ENCODE results near the gene NSMF. TPM values are rescaled to one million over a fixed set of nuclear protein-coding genes. Genes with fewer than 3 reads are reported as not detected.

NSMF gene
- total RNA-seq, 1 donor from 2014 or later = 11.5 TPM

DNA sequence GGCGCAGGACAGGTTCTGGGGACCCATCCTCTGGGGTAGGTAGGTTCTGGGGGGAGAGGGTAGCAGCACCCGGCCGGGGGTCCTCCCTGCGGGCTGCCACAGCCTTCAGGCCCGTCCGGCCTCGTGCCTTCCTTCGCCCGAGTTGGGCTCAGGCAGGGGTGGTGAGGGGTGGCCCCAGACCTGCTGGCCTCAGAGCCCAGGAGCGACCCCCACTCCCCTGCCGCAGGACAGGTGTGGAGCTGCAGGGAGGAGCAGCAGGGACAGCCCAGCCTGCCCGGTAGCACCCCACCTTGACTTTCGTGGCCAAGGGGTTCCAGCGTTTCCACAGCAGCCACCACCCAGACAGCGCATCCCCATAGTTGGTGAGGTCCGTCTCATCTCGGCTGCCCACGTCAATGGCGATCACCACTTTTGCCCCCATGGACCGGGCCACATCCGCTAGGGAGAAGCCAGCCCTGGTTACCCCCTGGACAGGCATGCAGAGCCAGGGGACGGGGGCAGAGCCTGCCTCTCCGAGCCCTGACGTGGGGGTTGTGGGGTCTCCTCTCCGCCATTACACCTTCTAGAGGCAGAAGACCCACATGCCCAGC, 3.4 kb upstream of the NSMF start:
- no peak for ATAC-seq
- no peak for DNase-seq (ENCODE audit: missing footprints)
- intact Hi-C loops (cut with DNase I) = no loop called here

DNA sequence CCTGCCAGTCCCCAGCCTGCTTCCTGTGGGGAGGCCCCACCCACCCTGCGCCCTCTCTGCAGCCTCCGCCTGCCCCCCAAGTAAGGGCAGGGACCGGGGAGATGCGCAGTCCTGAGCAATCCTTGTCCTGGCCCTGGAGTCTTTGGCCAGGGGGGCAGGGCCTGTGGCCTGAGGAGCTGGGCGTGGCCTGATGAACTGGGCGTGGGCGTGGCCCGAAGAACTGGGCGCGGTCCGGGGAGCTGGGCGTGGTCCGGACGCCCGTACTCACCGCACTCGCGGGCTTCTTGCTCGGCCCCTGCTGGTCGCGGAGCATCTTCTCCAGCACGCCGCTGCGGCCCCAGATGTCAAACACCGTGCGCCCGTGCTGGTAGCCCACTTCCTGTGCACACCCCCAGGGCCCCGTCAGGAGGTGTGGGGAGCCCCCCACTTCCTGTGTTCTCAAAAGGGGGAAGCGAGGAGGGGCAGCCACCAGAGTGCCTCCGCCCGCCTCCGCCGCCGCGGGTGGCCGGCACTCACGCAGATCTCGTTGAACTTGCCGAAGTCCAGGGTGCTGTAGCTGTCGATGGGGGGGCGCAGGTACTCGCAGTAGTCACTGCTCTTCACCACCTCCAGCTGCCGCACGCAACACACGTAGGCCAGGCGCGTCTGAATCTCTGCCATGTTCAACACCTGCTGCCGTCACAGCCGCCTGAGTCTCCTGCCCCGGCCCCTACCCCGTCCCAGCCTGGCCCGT, 2.7 kb upstream of the NSMF start:
- intact Hi-C loops (cut with DNase I) = no loop called here
- peak; percentile 83 for DNase-seq (ENCODE audit: missing footprints)
- ATAC-seq = no peak

DNA sequence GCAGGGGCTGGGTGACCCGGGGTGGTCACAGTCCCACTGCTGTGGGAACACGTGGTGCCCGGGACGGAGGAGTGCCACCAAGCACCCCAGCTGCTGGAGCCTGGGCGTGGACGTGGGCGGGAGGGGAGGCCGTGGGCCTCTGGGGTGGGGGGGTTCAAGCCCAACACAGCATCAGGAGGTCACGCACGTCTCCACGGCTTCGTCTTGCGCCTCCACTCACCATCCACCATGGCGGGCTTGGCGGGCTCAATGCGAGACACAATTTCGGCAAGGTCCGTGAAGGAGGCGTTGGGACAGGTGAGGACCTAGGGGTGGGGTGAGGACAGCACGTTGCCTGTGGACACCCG, 2.2 kb upstream of the NSMF start:
- ATAC-seq (no peak), DNase-seq (ENCODE audit: missing footprints) (peak; percentile 28)
- intact Hi-C loops (cut with DNase I) = no loop called here

DNA sequence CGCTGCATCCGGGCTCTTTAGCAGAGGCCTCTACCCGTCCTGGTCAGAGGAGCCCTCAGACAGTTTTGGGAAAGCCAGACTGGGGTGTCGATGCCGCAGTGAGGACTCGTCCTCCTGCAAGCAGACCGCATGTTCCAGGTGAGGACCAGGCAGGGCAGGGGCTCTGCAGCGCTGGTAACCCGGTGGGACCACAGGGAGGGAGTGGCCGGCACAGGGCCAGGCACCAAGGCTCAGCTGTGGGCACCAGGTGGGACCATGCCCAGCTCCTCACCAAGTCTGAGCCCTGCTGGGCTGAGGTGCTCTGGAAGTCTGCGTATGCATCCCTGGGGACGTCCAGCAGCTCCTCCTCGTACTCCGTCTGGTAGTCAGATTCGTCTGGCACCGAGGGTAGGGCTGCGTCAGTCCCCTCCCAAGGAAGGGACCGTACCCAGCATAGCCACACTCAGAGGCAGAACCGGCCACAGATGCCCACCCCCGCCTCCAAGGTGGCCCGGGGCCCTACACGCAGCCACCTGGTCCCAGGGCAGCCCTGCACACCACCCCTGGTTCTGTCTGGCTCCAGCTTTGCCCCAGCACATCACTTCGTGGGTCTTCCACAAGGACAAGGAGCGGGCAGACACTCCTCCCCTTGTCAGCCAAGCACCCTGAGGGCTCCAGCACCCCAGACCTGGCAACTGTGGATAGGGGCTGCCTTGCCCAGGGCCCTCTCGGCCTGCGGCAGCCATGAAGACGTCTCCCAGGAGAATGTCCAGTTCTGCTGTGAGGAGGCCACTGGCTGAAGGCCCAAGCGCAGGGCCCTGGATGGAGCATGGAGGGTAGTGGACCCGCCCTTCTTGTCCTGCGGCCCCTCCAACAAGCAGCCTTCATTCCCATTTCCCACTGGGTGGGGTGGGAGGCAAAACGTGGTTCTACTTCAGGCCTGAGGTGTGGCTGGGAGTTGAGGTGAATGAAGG, 1.5 kb upstream of the NSMF start:
- DNase-seq (ENCODE audit: missing footprints) (peak; percentile 59), ATAC-seq (no peak)
- intact Hi-C loops (cut with DNase I) = no loop called here

DNA sequence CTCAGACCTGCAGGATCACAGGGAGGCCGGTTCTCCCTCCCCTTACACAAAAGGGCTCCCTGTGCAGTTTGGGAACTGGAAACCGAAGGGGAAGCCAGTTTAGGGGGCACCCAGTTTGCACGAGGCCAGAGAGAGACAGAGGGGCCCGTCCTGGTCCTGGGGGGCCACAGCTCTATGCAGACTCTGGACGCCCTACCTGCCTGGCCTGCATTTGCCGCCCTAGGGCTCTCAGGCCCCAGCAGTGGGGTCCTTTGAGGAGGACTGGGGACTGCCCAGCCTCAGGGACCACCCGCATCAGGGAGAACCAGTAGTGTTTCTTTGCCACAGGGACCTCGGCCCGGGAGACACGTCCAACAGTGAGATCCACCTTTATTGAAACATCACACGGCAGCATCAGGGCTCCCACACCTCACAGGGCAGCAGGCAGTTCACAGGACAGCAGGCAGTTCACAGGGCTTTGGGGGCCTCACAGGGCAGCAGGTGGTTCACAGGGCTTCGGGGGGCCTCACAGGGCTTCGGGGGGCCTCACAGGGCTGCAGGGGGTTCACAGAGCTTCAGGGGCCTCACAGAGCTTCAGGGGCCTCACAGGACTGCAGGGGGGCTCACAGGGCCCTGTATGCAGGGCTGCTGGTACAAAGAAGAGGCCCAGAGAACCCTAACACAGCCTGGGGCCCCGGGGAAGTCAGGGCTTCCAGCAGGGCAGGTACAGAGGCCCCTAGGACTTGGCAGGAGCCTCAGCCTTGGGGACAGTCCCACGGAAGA, 648 bp upstream of the NSMF start:
- DNase-seq (ENCODE audit: missing footprints) (peak; percentile 52), ATAC-seq (no peak)
- intact Hi-C loops (cut with DNase I) = no loop called here

DNA sequence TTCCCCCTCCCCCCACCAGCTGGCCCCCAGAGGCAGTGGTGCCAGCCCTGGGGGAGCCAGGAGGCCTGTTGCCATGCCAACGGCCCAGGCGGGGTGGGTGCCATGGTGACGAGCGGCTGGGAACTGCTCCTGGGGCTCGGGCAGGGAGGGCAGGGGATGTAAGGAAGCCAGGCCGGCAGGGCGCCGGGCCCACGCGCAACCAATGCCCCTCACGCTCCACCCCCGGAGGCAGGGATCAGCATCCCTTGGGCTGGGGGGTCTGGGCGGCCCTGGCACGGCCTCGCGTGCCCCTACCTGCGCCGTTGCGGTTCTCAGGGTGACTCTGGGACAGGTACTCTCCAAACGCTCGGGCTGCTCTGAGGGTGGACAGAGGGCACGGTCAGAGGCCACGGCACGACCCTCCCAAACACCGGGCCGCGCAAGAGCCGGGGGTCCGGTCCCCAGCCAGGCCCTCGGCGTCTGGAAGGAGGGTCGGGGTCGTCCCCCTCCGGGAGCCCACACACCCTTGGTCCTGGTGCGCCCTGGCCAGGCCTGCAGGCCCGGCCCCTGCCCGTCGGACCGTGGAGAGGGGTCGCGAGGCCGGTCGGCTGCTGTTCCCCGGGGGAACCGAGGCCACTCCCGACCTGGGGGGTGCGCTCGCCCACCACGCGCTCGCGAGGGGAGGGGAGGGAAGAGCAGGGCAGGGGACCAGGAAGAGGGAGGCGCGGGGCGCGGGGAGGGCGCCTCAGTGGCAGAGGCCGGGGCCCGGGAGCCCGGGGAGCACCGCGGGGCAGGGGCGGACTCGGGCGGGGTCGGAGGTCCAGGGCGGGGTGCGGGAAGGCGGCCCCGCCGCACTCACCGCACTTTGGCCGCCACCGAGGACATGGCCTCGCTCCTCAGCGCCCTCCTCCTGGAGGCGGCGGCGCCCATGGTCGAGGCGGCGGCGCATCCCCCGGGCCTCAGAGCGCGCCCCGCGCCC, 661 bp downstream of the NSMF start:
- ATAC-seq (no peak), DNase-seq (ENCODE audit: missing footprints) (peak; percentile 68)
- intact Hi-C loops (cut with DNase I) = no loop called here

DNA sequence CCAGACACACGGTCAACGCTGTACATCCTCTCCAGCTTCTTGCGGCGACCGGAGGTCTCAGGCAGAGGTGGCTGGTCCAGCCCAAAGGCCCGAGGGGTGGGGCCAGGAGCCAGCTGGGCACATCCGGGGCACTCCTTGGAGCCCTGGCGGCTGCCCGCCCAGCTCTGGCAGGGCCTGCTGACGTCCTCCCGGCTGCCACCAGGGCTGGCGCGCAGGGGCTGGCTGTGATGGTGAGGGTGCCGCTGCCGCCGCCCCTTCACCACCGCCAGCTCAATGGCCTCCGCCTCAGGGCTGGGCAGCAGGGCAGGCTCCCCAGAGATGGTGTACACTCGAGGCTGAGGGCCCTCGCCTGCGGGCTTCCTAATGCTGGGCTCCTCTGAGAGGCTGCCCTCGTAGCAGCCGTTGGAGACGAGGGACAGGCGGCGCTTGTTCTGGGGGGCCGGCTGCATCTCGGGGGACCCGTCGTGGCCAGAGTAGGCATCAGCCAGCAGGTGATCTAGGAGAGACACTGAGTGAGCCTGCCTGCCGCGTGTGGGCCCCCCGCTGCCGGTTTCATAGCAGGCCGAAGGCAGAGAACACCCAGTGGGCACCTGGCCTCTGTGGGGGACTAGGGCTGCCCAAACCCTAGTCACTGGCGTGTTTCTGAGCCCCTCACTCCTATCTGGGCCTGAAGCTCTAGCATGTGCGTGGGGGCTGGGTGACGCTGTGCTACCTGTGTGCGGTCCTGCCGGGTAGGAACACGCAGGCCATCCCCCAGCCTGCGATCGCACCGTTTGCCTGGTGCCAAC, 1.5 kb downstream of the NSMF start:
- intact Hi-C loops (cut with DNase I) = no loop called here
- no peak for ATAC-seq
- DNase-seq (ENCODE audit: missing footprints) = peak; percentile 68

DNA sequence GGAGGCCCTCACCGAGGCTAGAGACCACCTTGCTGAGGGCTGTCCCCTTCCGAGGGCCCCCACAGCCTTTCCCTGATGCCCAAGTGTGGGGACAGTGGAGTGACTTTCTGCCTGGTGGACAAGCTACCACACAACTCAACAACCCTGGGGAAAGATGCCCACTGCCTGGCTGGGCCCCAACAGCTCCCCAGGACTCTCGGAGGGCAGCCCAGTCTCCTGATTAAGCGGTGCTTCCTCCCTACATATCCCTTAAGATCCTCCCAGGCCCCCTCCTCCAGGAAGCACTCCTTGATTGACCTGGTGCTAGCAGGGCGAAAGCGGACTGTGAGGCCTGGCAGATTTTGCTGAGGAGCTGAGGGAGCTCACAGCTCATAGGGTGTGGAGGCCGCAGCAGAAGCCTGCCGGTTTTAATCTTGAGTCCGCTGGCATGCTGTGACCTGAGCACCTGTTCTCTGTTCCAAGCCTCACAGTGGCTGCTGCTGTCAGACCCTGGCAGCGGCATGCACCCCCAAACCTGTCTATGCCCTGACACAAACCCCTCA, 2.2 kb downstream of the NSMF start:
- ATAC-seq = no peak
- intact Hi-C loops (cut with DNase I) = no loop called here
- DNase-seq (ENCODE audit: missing footprints) = peak; percentile 40

DNA sequence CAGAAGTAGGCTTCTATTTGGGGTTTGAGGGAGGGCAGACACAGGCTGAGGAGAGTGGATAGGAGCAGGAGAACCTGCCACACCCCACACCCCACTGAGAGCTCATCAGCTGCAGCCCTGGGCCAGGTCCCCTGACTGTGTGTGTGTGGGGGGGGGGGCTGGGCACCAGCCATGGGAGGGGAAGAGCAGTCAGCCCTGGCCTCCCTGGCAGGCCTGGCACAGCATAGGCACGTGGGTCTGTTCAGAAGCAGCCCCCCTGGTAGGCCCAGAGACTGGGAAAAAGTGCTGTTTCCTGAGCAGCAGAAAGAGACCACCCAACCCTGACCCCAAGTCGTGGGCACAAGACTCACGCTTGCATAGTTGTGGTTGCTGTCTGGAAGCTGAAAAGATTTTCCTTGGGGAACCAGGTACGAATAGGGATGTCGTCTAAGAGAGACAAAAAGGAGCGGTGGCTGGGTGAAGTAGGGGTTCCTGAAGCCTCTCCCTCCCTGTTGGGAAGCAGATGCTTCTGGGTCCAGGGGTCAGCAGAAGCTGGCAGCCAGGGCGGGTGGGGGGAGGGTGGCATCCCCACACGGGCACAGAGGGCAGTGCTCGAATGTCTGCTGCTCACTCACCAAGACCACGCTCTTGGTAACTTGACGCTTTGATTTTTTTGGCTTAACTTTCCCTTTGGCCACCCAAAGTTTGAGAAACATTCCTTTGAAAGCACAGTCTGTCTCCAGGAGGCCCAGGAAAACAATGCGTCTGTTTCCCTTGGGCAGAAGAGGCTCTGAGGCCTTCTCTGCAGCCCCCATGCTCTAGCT, 2.9 kb downstream of the NSMF start:
- intact Hi-C loops (cut with DNase I) = no loop called here
- no peak for ATAC-seq
- no peak for DNase-seq (ENCODE audit: missing footprints)

DNA sequence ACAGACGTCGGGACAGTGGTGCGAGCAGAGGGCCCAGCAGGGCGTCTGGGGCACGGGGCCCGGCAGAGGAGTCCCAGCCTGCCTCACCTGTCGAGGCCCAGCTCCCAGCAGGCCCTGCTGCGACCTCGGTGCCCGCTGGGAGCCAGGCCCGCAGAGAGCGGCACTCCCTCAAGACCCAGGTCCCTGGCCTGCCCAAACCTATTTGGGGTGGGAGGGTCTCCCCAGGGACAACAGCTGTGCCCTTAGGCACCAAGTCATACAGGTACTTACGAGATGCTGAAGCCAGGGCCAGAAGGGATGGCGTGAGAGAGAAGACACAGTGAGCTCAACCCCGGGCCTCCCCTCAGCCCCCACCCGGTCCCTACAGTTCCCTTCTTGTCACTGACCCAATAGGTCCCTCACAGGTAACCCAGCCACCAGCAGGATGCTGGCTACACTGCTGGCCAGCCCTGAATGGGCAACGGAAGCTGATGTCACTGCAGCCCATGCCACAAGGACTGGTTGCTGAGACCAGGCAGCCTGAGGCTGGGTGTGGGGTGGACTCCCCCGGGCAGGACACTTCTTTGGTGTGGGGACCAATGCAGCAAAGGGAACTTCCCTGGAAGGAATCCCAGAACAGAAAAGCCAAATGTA, 3.7 kb downstream of the NSMF start:
- no peak for ATAC-seq
- peak; percentile 34 for DNase-seq (ENCODE audit: missing footprints)
- intact Hi-C loops (cut with DNase I) = no loop called here

DNA sequence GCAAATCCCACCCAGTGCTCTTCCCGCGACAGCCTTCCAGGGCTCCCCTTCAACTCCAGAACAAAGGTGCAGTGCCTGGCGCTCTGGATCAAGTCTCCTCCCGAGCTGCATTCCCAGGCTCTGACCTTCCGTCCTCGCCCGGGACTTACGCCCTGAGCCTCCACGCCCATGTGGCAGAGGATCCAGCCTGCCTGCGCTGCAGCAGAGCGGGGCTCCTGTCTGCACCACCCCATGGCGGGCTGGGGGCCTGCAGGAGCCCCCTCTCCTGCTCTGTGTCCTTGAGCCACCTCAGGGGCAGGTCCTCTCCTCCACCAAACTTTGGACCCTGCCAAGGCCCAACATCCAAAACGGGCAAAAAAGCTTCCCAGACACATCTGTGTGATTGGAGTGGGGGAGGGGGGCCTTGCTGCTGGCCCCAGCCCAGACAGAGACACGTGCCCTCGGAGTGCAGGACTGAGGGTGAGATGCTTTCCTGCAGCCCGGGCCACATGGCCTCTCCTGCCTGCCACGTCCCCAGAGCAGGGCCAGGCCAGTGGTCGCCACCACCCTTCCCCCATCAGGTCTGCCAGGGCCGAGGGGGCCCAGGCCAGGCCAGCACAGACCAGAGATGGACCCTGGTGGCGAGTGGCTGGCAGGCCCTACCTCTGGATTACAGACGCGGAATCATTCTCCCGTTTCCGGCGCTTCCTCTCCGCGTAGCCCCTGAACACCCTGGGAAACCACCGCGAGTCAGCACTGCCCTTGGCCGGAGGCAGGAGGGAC, 4.4 kb downstream of the NSMF start:
- intact Hi-C loops (cut with DNase I) = no loop called here
- no peak for ATAC-seq
- peak; percentile 77 for DNase-seq (ENCODE audit: missing footprints)

DNA sequence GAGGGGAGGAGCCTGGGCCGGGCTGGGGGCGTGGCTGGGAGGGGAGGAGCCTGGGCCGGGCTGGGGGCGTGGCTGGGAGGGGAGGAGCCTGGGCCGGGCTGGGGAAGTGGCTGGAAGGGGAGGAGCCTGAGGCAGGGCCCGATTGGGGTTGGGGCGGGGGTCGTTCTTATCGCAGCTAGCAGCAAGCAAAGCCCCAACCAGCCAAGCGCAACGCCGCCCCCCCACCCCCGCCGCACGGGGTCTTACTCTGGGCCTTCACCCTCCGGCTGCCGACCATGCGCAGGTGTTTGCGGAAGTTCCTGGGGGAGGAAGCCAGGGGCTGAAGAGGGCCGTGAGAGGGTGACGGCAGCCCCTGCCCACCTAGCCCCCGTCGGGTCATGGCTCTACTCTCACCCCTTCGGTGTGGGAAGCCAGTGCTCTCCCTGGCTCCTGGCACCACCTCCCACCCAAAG, 5.0 kb downstream of the NSMF start:
- DNase-seq (ENCODE audit: missing footprints) = peak; percentile 87
- peak; percentile 33 for ATAC-seq
- intact Hi-C loops (cut with DNase I) = no loop called here

DNA sequence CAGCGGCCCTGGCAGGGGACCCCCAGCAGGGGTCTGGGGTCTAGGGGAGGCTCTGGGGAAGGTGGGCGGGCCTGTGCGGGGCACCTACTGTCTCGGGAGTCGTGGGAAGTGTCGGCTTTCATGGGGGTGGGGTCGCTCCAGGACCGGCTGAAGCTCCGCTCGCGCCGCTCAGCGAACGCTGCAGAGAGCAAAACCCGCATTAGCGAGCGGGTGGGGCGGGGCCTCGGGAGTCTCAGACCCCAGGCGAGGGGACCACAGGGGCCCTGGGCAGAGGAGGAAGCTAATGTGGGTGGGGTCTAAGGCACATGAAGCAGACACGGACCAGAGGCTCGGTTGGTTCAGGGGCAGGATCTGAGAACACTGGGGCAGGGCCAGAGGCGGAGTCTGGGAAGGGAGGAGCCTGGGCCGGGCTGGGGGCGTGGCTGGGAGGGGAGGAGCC, 5.5 kb downstream of the NSMF start:
- peak; percentile 62 for ATAC-seq
- peak; percentile 86 for DNase-seq (ENCODE audit: missing footprints)
- intact Hi-C loops (cut with DNase I) = loop anchor here (1.0 kb wide), 1 partner anchor 28 kb away; no protein-coding TSS in a partner anchor

DNA sequence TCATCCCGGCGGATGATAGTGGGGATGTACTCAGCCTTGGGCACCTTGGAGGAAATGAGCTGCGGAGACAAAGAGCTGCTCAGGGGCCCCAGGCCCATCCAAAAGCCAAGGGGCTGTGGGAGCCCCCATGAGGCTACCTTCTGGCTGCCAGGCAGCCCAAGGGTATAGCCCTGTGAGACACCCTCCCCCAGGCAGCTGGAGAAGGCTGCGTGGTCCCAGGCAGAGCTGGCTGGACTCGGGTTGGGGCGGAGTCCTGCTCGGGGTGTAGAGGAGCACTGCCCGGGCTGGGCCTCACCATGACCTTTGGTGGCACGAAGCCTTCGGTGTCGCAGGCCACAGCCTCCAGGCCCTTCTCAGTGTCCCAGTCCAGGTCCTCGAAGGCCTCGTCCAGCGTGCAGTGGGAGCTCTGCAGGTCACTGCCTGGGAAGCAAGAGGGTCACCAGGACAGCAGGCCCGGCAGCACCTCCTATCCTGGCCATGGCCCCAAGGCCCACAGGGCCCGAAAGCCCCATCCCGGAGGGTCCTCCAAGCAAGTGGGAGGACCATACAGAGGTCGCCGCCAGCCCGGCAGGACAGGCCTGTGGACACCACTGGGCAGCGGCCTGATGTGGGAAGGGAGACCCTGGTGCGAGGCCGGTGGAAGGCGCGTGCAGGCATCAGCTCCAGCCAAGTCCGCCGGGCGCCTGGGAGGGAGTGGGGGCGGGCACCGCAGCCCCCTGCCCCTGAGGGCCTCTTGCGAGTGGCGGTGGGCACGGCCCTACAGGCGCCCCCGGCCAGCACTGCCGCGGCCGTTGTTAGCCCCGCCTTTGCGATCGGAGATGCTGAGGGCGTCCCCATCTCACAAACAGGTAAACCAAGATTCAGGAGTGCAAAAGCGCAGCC, 6.1 kb downstream of the NSMF start:
- intact Hi-C loops (cut with DNase I) = loop anchor here (1.0 kb wide), 1 partner anchor 28 kb away; no protein-coding TSS in a partner anchor
- DNase-seq (ENCODE audit: missing footprints) (peak; percentile 69), ATAC-seq (no peak)

Measured in Right ventricle myocardium inferior (tissue), 1 donor.